ENCODE results near the gene ERC1. TPM values are rescaled to one million over a fixed set of nuclear protein-coding genes. Genes with fewer than 3 reads are reported as not detected.
"Not testable (repeated sequence)": the region's sequence is repeated elsewhere in the genome, so short reads cannot be mapped to it uniquely, and the experiment has no call there.

Gene ERC1
- total RNA-seq, 1 experiment from 2014 or later: 11.3 TPM

DNA sequence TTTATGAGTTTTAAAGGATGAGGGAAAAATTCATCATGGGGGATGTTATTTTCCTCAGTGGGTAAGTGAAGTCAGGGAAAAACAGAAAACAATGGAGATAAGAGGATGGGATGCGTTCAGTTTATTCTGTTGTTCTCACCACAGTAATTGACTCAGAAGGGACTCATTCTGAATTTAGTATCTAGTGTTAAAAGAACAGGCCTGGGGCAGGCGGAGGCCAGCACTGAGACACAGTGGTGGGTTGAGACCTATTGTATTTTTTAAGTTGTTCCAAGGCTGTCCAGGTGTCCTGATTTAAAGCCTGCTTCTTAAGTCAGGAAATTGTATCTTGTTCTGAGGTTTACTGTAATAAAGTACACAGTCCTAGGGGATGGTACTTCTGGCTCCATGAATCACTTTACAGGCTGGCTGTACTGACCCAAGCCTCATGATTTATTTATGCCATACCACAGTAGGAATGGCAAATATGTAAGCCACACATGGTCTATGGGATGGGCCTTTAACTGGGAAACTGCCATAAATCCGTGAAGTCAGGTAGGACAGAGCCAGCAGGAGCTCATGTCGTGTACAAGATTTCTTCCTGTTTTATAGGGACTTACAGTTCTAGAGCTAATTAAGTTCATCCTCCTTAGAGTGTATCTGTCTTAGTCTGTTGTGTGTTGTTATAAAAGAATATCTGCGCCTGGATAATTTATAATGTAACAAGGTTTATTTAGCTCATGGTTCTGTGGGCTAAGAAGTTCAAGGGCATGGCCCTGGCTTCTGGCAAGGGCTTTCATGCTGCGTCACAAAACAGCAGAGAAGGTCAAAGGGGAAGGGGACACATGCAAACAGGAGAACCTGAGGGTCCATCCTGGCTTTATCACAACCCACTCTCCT lies 359.3 kb downstream of the ERC1 start:
- DNase-seq (ENCODE audit: low spot score): peak; percentile 90

DNA sequence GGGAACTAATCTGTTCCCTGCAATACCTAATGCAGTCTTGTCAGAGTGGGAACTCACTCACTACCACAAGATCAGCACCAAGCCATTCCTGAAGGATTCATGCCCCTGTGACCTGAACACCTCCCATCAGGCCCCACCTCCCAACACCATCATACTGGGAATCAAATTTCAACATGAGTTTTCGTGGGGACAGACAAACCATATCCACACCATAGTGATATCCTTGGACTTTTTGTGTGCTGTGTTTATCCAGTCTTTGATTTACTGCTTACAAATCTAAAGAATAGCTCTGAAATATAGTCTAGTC lies 359.9 kb downstream of the ERC1 start:
- no peak for DNase-seq (ENCODE audit: low spot score)

- no peak for DNase-seq (ENCODE audit: low spot score)
Measured at GRCh38 chr12:1351926-1352325, 360.9 kb downstream of the ERC1 start.

- DNase-seq (ENCODE audit: low spot score): no peak
Measured at GRCh38 chr12:1353451-1353850, 362.4 kb downstream of the ERC1 start.

GRCh38 chr12:1355396-1355795 lies 364.4 kb downstream of the ERC1 start:
- no peak for DNase-seq (ENCODE audit: low spot score)

GRCh38 chr12:1355871-1356270 lies 364.8 kb downstream of the ERC1 start:
- not testable (repeated sequence) for DNase-seq (ENCODE audit: low spot score)

DNA sequence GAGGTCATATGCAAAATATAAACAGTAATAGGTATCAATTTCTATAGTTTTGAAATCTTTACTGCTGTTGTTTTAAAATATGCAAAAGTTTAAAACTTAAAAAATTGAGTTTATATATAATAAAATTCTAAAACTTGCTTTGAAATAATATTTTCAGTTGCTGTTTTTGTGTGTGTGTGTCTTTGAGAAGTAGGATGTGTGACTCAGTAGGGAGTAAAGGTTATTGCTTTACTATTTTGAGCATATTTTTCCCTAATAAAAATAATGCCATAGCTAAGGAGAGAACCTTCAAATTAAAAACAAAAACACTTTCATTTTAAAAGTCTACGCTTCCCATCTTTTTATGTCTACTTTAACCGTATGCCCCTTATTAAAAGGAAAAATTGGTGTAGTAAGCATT lies 365.3 kb downstream of the ERC1 start:
- no peak for DNase-seq (ENCODE audit: low spot score)

- no peak for DNase-seq (ENCODE audit: low spot score)
Measured at GRCh38 chr12:1357171-1357570, 366.1 kb downstream of the ERC1 start.

- DNase-seq (ENCODE audit: low spot score): no peak
Measured at GRCh38 chr12:1357711-1358110, 366.7 kb downstream of the ERC1 start.

DNA sequence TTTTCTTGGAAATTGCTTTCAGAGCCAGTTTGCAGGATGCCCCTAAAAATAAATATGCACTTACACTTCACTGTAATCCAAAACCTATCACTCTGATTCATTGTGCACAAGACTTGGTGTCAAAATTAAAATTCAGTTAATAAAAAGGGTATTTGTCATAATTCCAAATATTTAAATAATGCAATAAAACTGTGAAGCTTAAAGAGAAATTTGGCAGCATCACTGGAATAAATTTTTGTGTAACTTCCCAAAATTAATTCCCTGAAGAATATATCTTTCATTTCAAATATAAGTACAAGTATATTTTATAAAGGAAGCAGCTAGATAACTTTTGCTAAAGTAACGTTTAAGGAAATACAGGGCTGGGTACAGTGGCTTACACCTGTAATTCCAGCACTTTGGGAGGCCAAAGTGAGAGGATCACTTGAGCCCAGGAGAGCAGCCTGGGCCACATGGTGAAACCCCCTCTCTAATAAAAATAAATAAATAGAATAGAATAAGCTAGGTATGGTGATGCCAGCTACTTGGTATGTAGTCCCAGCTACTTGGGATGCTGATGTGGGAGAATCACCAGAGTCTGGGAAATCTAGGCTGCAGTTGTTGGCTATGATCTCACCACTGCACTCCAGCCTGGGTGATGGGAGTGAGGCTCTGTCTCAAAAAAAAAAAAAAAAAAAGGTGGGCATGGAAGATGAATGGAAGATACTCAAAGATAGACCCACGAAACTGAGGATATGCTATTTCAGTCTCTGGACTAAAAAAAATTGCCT lies 369.6 kb downstream of the ERC1 start:
- DNase-seq (ENCODE audit: low spot score): no peak

- DNase-seq (ENCODE audit: low spot score): no peak
Measured at GRCh38 chr12:1362143-1362662, 371.2 kb downstream of the ERC1 start.

DNA sequence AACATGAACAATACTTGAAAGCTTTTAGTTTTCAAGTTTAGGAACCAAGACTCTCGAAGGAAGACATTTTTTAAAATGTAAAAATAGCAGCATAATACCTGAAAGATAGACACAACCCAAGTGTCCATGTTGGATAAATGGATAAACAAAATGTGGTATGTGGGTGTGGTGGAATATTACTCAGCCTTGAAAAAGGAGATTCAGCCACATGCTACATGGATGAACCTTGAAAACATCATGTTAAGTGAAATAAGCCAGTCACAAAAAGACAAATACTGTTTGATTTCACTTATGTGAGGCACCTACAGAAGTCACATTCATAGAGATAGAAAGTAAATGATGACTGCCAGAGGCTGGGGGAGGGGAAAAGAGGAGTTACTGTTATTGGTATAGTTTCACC lies 374.7 kb downstream of the ERC1 start:
- DNase-seq (ENCODE audit: low spot score): no peak

- DNase-seq (ENCODE audit: low spot score): no peak
Measured at GRCh38 chr12:1367331-1368291, 376.6 kb downstream of the ERC1 start.

GRCh38 chr12:1369460-1369859 lies 378.4 kb downstream of the ERC1 start:
- no peak for DNase-seq (ENCODE audit: low spot score)

DNA sequence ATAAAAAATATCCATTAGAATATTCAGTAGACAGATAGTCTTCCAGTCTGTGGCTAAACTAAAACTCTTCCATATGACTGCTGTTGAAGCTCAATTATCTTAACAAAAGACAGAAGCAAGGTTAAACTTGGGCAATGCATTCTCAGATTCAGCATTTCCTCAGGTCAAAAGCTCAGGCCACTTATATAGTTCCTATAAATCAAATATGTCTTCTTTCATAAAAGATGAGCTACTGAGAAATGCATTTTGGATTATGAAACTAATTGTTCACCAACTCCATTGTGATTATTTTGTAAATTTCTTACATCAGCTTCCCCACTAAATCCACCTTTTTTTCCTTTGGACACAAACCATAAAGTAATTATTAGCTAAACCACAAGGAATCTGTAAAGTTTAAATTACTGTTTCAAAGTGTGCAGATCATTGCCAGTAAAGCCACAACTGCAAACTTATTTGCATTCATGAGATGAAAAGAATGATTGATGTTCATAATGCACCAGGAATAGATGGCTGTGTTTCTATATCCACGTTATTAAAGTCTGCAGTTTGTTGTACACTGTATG lies 379.0 kb downstream of the ERC1 start:
- DNase-seq (ENCODE audit: low spot score): no peak

DNA sequence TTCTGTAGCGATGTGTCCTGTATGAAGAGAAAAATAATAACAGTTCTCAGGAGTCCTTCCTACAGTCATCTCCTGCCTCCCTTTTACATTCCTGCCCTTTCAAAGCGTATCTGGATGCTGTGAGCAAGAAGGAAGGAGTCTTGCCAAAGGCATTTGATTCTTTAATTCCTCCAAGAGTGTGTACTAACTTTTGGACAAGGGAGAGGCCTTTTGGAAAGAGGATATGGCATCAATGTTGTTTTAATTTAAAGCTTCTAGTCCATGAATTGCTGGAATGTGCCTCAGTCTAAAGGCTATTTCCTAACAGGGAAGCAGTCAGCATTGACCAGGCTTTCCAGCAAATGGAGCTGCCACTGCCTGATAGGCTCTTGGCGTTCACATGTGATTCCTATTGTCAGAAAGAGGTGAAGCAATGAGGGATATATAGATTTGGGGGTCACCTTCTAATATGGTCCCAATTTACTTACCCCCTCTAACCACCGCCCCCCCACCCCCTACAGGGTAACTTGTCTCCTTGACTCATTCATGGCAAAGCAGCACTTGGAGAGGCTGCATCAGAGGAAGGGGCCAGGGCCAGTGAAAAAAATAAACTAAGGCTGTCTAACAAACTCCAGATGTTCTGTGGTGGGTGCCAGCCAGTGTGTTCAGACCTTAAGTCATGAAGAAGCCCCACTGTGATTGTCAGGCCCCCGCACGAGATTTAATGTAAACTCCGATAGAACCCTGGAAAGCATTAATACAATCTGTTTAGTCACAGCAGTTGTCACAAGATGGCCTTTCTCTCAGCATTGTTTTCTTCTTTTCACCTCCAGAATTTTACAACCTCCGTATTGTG lies 383.1 kb downstream of the ERC1 start:
- no peak for DNase-seq (ENCODE audit: low spot score)

- DNase-seq (ENCODE audit: low spot score): no peak
Measured at GRCh38 chr12:1375323-1375722, 384.3 kb downstream of the ERC1 start.

DNA sequence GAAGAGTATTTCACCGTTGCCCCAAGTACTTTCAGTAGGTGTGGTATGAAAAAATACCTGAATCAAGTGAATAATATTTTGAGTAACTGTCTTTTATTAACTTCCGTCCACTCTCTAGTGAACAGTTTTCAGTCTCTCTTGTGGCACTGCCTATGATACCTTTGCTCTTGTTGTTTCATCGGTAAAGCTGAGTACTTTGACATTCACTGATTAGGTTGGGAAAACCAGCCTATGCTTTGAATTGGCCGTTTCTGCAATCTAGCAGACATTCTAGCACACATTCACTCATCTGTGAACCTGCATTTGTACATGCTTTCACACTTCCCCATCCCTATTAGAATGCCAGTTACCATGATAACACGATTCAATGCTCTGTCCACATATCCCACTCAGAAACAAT lies 386.1 kb downstream of the ERC1 start:
- DNase-seq (ENCODE audit: low spot score): no peak

DNA sequence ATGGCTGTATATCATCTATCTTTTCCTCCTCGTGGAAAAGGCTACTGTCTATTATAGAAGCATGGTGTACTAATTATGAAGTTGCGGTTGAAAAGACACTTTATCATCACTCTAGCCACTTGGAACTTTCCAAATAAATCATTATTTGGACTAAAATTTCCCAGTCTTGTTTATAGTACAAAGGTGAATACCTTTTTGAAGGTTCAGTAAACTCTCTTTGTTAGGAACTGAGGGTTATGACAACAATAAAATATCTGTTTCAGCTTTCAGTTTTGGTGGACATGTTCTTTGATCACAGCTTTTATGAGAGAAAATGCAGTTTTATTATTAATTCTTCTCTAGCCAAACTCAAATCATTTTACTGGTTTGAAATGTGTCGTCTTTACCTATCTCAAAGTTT lies 386.7 kb downstream of the ERC1 start:
- DNase-seq (ENCODE audit: low spot score): no peak

DNA sequence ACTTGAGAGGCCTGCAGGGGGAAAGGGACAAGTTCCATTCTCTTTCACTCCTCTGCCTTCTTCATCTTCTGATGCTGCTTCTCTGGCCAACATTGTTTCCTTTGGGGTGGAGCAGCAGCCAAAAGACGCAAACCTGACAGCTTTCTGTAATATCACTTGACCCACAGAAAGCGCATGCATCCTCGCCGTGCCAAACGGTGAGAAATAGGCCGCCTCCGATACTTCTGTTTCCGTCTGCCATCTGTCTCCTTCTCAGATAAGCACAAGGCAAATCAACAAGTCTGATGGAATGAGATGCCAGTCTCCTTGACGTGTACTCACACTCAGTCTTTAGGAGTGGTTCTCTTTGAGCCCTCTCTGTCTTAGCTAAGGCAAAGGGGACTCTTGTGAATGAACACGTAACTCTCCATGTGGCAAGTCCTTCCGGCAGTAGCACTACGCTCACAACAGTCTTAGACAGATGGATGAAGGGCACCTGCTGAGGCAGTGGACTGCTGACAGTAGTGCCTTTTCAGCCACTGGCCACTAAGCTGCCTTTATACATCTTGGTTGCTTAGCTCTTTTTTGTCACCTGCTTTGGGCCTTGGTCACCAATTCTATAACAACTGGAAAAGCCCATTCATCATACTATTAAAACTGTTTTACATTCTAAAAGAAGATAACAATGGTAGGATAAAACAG lies 389.3 kb downstream of the ERC1 start:
- DNase-seq (ENCODE audit: low spot score): no peak

Data from H4 (cell line).